ENCODE measurements around the gene ANGPT4. TPM values are rescaled to one million over a fixed set of nuclear protein-coding genes. Genes with fewer than 3 reads are reported as not detected.

The ANGPT4 gene
- total and polyA plus RNA-seq, 5 donors, result 0.06 to 0.14 (median 0.12) TPM; not detected in 2

GRCh38 chr20:822651-823573 is 93.2 kb downstream of the ANGPT4 start:
- intact Hi-C loops (cut with DNase I), result no loop called here
- no peak for ATAC-seq
- Histone ChIP-seq H3K9me3 (ENCODE audit: control insufficient read depth, low read length) (no peaks in the 10 kb centered on the region), H3K4me1 (ENCODE audit: control insufficient read depth, insufficient read depth, low read length) (no peaks in the 10 kb centered on the region), H3K4me3 (ENCODE audit: low read length) (no peak overlapping the region), H3K27ac (ENCODE audit: low read length) (no peak overlapping the region), H3K27me3 (ENCODE audit: control insufficient read depth, insufficient read depth) (no peaks in the 10 kb centered on the region)
- no peak for DNase-seq
- WGBS, result 81% methylated on average over 12 of the region's 12 CpGs

GRCh38 chr20:821731-822065 is 94.4 kb downstream of the ANGPT4 start:
- intact Hi-C loops (cut with DNase I), result no loop called here
- H3K9me3 ChIP-seq (ENCODE audit: control insufficient read depth, low read length), result no peaks in the 10 kb centered on the region
- H3K4me3 ChIP-seq (ENCODE audit: low read length), result no peak overlapping the region
- H3K27ac ChIP-seq (ENCODE audit: low read length), result peak overlapping the region; percentile 78
- no peak for DNase-seq
- WGBS, result 75% methylated on average over 3 of the region's 3 CpGs
- ATAC-seq, result no peak
- no peaks in the 10 kb centered on the region for H3K27me3 ChIP-seq (ENCODE audit: control insufficient read depth, insufficient read depth)
- H3K4me1 ChIP-seq (ENCODE audit: control insufficient read depth, insufficient read depth, low read length), result no peaks in the 10 kb centered on the region

GRCh38 chr20:821046-821730 is 94.9 kb downstream of the ANGPT4 start:
- 61% methylated on average over 6 of the region's 6 CpGs for WGBS
- H3K4me3 ChIP-seq (ENCODE audit: low read length), result no peak overlapping the region
- DNase-seq, result no peak
- H3K27me3 ChIP-seq (ENCODE audit: control insufficient read depth, insufficient read depth), result no peaks in the 10 kb centered on the region
- peak; percentile 37 to 58 for ATAC-seq
- no peaks in the 10 kb centered on the region for H3K9me3 ChIP-seq (ENCODE audit: control insufficient read depth, low read length)
- H3K27ac ChIP-seq (ENCODE audit: low read length), result peak overlapping the region; percentile 78
- H3K4me1 ChIP-seq (ENCODE audit: control insufficient read depth, insufficient read depth, low read length), result no peaks in the 10 kb centered on the region
- intact Hi-C loops (cut with DNase I), result no loop called here

- ATAC-seq (no peak), DNase-seq (no peak)
- H3K4me3 ChIP-seq (ENCODE audit: low read length), result no peak overlapping the region
- 96% methylated on average over 3 of the region's 3 CpGs for WGBS
- no peaks in the 10 kb centered on the region for H3K4me1 ChIP-seq (ENCODE audit: control insufficient read depth, insufficient read depth, low read length)
- intact Hi-C loops (cut with DNase I), result no loop called here
- no peak overlapping the region for H3K27ac ChIP-seq (ENCODE audit: low read length)
- no peaks in the 10 kb centered on the region for H3K27me3 ChIP-seq (ENCODE audit: control insufficient read depth, insufficient read depth)
- H3K9me3 ChIP-seq (ENCODE audit: control insufficient read depth, low read length), result no peaks in the 10 kb centered on the region
Measured at GRCh38 chr20:820323-820953, 95.7 kb downstream of the ANGPT4 start.

Other genes with a start within 250 kb of the ANGPT4 start
- not detected for gene SCRT2, start 240.5 kb downstream of the ANGPT4 start, total RNA-seq
- not detected for gene SCRT2, start 240.5 kb downstream of the ANGPT4 start, polyA plus RNA-seq
- 1 to 10 TPM in 1 of 4 donors, under 1 TPM in 3; 0.48 to 1.4 (median 0.68) TPM for gene SLC52A3, start 147.8 kb downstream of the ANGPT4 start, total RNA-seq
- gene SLC52A3, start 147.8 kb downstream of the ANGPT4 start, polyA plus RNA-seq, result 1.6 TPM
- 1 to 10 TPM; 2.6 to 4.3 (median 3.6) TPM for gene FAM110A, start 82.6 kb downstream of the ANGPT4 start, total RNA-seq
- gene FAM110A, start 82.6 kb downstream of the ANGPT4 start, polyA plus RNA-seq, result 3.2 TPM
- gene RSPO4, start 86.0 kb upstream of the ANGPT4 start, total RNA-seq, result under 1 TPM in 2 of 4 donors, not detected in 2; 0.24 to 0.53 TPM
- gene RSPO4, start 86.0 kb upstream of the ANGPT4 start, polyA plus RNA-seq, result 0.25 TPM
- gene PSMF1, start 202.3 kb upstream of the ANGPT4 start, total RNA-seq, result 100 to 1,000 TPM; 113 to 128 (median 117) TPM
- gene PSMF1, start 202.3 kb upstream of the ANGPT4 start, polyA plus RNA-seq, result 49.1 TPM